SK-N-SH (cell line): ENCODE data around the gene SLC25A25. TPM values are rescaled to one million over a fixed set of nuclear protein-coding genes. Genes with fewer than 3 reads are reported as not detected.

Experiments
- CTCF ChIA-PET: fragments of 300-600, 350-600 bp; formaldehyde crosslinking; extraction: SDS; loops from one replicate; lab custom pipeline; 2021; lab: Yijun Ruan, JAX
- POLR2A ChIA-PET: fragments of 350-600 bp; sonication (Branson Sonifier 250); formaldehyde crosslinking; extraction: SDS; loops from one replicate; lab custom pipeline; 2020; ENCODE audit warnings: antibody characterized with exemption, inconsistent platforms; lab: Yijun Ruan, JAX
- DNase-seq: peaks from one replicate; pipeline ENCODE4 v3.0.0; 2012
- H2AFZ ChIP-seq: fragments of 200-600 bp; sonication (generic); 2 replicates; pipeline ENCODE4 v1.8.1; 2016; ENCODE audit warnings: antibody characterized with exemption, mild to moderate bottlenecking, low read depth
- H3F3A ChIP-seq: fragments of 200-600 bp; sonication (generic); replicated peaks from 2 replicates; pipeline ENCODE3; 2016; ENCODE audit warnings: antibody characterized with exemption, mild to moderate bottlenecking; ENCODE audit not compliant: insufficient read depth
- H3K27ac ChIP-seq, 2 experiments: fragments of 200-500 bp in 1 of 2; fragments of 200-600 bp in 1 of 2; sonication (Bioruptor generic) in 1 of 2; sonication (generic), shearing (Covaris generic) in 1 of 2; 2 replicates each; pipeline versions ENCODE4 v1.5.1 to v1.6.1; 2014 to 2016; ENCODE audit warnings: low read depth in 2 of 2, inconsistent platforms in 1 of 2, low read length in 1 of 2, mild to moderate bottlenecking in 1 of 2, mixed read lengths in 1 of 2
- H3K27me3 ChIP-seq: fragments of 200-600 bp; sonication (generic), shearing (Covaris generic); 2 replicates; pipeline ENCODE4 v1.6.1; 2016; ENCODE audit warnings: mixed run types; ENCODE audit not compliant: insufficient read depth
- H3K36me3 ChIP-seq, 2 experiments: fragments of 200-500 bp in 1 of 2; fragments of 200-600 bp in 1 of 2; sonication (Bioruptor generic) in 1 of 2; sonication (generic) in 1 of 2; replicated peaks in 1 of 2; 2 replicates each; pipeline versions ENCODE3 to v1.5.1; 2014 to 2016; ENCODE audit warnings: low read length in 1 of 2, mild to moderate bottlenecking in 1 of 2; ENCODE audit not compliant: insufficient read depth in 2 of 2, control insufficient read depth in 1 of 2
- H3K4me1 ChIP-seq, 2 experiments: fragments of 200-500 bp in 1 of 2; fragments of 200-600 bp in 1 of 2; sonication (Bioruptor generic) in 1 of 2; sonication (generic), shearing (Covaris generic) in 1 of 2; 2 replicates each; pipeline versions ENCODE4 v1.5.1 to v1.6.1; 2014 to 2016; ENCODE audit warnings: low read depth in 1 of 2, low read length in 1 of 2, mixed run types in 1 of 2; ENCODE audit not compliant: insufficient read depth in 2 of 2, control insufficient read depth in 1 of 2
- H3K4me2 ChIP-seq: fragments of 200-600 bp; sonication (generic), shearing (Covaris generic); 2 replicates; pipeline ENCODE4 v1.6.1; 2017; ENCODE audit warnings: mixed run types
- H3K4me3 ChIP-seq, 2 experiments: fragments of 200-500 bp in 1 of 2; fragments of 200-600 bp in 1 of 2; sonication (Bioruptor generic) in 1 of 2; sonication (generic), shearing (Covaris generic) in 1 of 2; 2 replicates each; pipeline versions ENCODE4 v1.5.1 to v1.8.1; 2014 to 2016; ENCODE audit warnings: low read depth in 2 of 2, inconsistent platforms in 1 of 2, low read length in 1 of 2, mild to moderate bottlenecking in 1 of 2, mixed read lengths in 1 of 2, moderate library complexity in 1 of 2
- H3K79me2 ChIP-seq: fragments of 200-600 bp; sonication (generic); 2 replicates; pipeline ENCODE4 v1.8.1; 2017; ENCODE audit warnings: mild to moderate bottlenecking; ENCODE audit not compliant: insufficient read depth
- H3K9ac ChIP-seq: fragments of 200-600 bp; sonication (generic); 2 replicates; pipeline ENCODE4 v1.6.1; 2017; ENCODE audit warnings: mixed run types
- H3K9me2 ChIP-seq: fragments of 200-600 bp; sonication (generic); 2 replicates; pipeline ENCODE4 v1.6.1; 2017; ENCODE audit warnings: mixed run types
- H3K9me3 ChIP-seq: fragments of 200-600 bp; sonication (generic); 2 replicates; pipeline ENCODE4 v1.6.1; 2017; ENCODE audit warnings: mixed run types, mild to moderate bottlenecking, moderate library complexity
- H4K20me1 ChIP-seq: fragments of 200-600 bp; sonication (generic); 2 replicates; pipeline ENCODE4 v1.6.1; 2017; ENCODE audit warnings: mild to moderate bottlenecking, mixed run types; ENCODE audit not compliant: insufficient read depth
- CHD2 ChIP-seq: fragments of 150-350 bp; IDR thresholded peaks from 2 replicates; pipeline ENCODE4 v1.6.1; 2018; ENCODE audit warnings: low read length; ENCODE audit not compliant: partially characterized antibody
- ELF1 ChIP-seq: IDR thresholded peaks from 2 replicates; pipeline ENCODE4 v1.4.0; 2012
- EZH2phosphoT487 ChIP-seq: fragments of 200-600 bp; sonication (generic); IDR thresholded peaks from 2 replicates; pipeline ENCODE4 v1.6.1; 2017; ENCODE audit warnings: low read depth, mixed run types, mild to moderate bottlenecking, antibody characterized with exemption, moderate library complexity, borderline replicate concordance
- FOXJ3 ChIP-seq: sonication (generic); formaldehyde crosslinking; IDR thresholded peaks from 2 replicates; pipeline ENCODE4 v1.5.1; 2020; ENCODE audit warnings: mild to moderate bottlenecking, missing genetic modification reagents
- GABPA ChIP-seq: IDR thresholded peaks from 2 replicates; pipeline ENCODE4 v1.4.0; 2012; ENCODE audit warnings: low read depth, mild to moderate bottlenecking
- IRF3 ChIP-seq: fragments of 150-350 bp; IDR thresholded peaks from 2 replicates; pipeline ENCODE4 v1.6.1; 2016; ENCODE audit warnings: mild to moderate bottlenecking, low read depth, low read length
- MAX ChIP-seq: IDR thresholded peaks from 2 replicates; pipeline ENCODE4 v1.4.0; 2012; ENCODE audit warnings: low read depth
- PBX3 ChIP-seq: IDR thresholded peaks from 2 replicates; pipeline ENCODE4; 2012
- POLR2AphosphoS5 ChIP-seq: IDR thresholded peaks from 2 replicates; pipeline ENCODE4 v1.6.1; 2012; ENCODE audit warnings: low read depth, low read length
- RCOR1 ChIP-seq: fragments of 150-350 bp; IDR thresholded peaks from 2 replicates; pipeline ENCODE4 v1.6.1; 2017; ENCODE audit warnings: antibody characterized with exemption, low read length
- RFX5 ChIP-seq: IDR thresholded peaks from 2 replicates; pipeline ENCODE4 v1.6.1; 2012; ENCODE audit warnings: mild to moderate bottlenecking, improper control_type of control experiment, low read length
- TEAD4 ChIP-seq: IDR thresholded peaks from 2 replicates; pipeline ENCODE4 v1.4.0; 2012; ENCODE audit warnings: mild to moderate bottlenecking, borderline replicate concordance; ENCODE audit not compliant: insufficient read depth
- YY1 ChIP-seq: IDR thresholded peaks from 2 replicates; pipeline ENCODE4 v1.4.0; 2012; ENCODE audit warnings: low read depth, mild to moderate bottlenecking
- WGBS: methylation state at CpG from one replicate; pipeline ENCODE4 v1.1.6; 2017; ENCODE audit warnings: low lambda C conversion rate; 5-methylcytosine and 5-hydroxymethylcytosine counted together
- polyA plus RNA-seq, 3 experiments: library from polyadenylated mRNA; depleted of rRNA; stranded (reverse); fragments of >200 nt; gene quantifications; 2 replicates each; pipeline ENCODE4 v1.2.3, GENCODE V29; 2012

The SLC25A25 gene
- polyA plus RNA-seq, 1 of the 3 experiments (the other 2 are of a cell fraction), result 12.1 TPM

- Histone ChIP-seq H3K27me3 (no peaks in the 10 kb centered on the region), H3K36me3 (peaks cover 0 to 3% of the 10 kb centered on the region in 2 experiments), H4K20me1 (no peaks in the 10 kb centered on the region), H3K9me3 (no peaks in the 10 kb centered on the region), H3K4me2 (peak within 1 kb of the TSS; percentile 92)
- 28% methylated on average over 47 of the region's 54 CpGs for WGBS
- TF ChIP-seq RCOR1 (peak; percentile 48; the same call in 1 of the 2 replicates), YY1 (peak; percentile 61; the same call in 1 of the 2 replicates), TEAD4 (no peak), IRF3 (peak; percentile 99), ELF1 (peak; percentile 65; the same call in 1 of the 2 replicates), EZH2phosphoT487 (no peak), FOXJ3 (no peak), RFX5 (peak; percentile 23; the same call in 1 of the 2 replicates), PBX3 (peak; percentile 100), MAX (peak; percentile 55), CHD2 (peak; percentile 98), GABPA (peak; percentile 76), POLR2AphosphoS5 (peak; percentile 44; the same call in 1 of the 2 replicates)
- TF ChIP-seq, all 33 proteins: peak for 10
- Histone ChIP-seq H3K27ac (peak within 1 kb of the TSS; percentile 99), H2AFZ (peak within 1 kb of the TSS; percentile 81; the same call in 1 of the 2 replicates), H3K79me2 (peaks cover 67% of the 10 kb centered on the region), H3K4me1 (peaks cover 15 to 19% of the 10 kb centered on the region in 2 experiments; a peak in 3 of 4 replicates), H3K4me3 (peak within 1 kb of the TSS; percentile 81 to 84), H3K9me2 (no peaks in the 10 kb centered on the region), H3F3A (peaks cover 3% of the 10 kb centered on the region), H3K9ac (peak within 1 kb of the TSS; percentile 94)
- DNase-seq, result peak; percentile 95
- CTCF ChIA-PET, result interaction anchor here (1.1 to 4.7 kb wide), 8 partner anchors 12 to 332 kb away, joined by 3 to 18 read pairs (median 5); partner anchors contain the start of gene TOR2A
- POLR2A ChIA-PET, result interaction anchor here (0.6 to 2.4 kb wide), 6 partner anchors 12 to 275 kb away, joined by 3 to 10 read pairs (median 4); no protein-coding TSS in a partner anchor
These were observed 1.1 kb upstream of the SLC25A25 start, which contains the start of gene NAIF1 for GRCh38 chr9:128066713-128067644. Gene NAIF1 (minus strand): TSS chr9:128067320. CDS start chr9:128067101, 219 bp downstream.
